Measurements from ENCODE around the gene TWIST2.

DNA sequence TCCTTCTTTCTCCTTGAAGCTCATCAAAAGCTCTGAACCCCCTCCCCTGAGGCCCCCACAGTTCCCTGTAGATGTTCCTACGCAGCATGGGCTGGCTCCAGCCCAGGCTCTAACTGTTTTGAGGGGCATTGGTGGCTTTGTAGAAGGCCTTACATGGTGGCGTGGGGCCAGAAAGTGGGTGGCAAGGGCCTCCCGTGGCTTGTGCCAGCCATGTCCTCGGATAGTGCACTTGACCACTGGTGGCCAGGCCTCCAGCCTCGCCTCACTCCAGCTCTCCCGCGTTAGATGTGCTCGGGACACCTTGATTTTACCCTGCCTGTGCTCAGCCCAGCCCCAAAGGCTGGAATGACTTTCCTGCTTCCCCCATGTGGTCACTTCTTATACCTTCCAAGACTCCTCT lies 92.9 kb downstream of the TWIST2 start:
- TF ChIP-seq CTCF (conservative IDR thresholded peaks at IDR 0.05; ENCODE audit: low read length) (no peak), EZH2phosphoT487 (IDR thresholded peaks at IDR 0.05; ENCODE audit: borderline replicate concordance) (no peak)

All from Loucy (cell line).